Astrocyte (in vitro differentiated cells and primary cell): Measurements from ENCODE around the gene PCBP3. TPM values are rescaled to one million over a fixed set of nuclear protein-coding genes. Genes with fewer than 3 reads are reported as not detected.

Experiments used
- DNase-seq: peaks from one replicate; pipeline ENCODE4 v3.0.0-alpha.2; 2010; ENCODE audit warnings: low read depth
- FAIRE-seq: peaks from 2 replicates; lab custom pipeline; 2011; peaks lifted over from hg19 to GRCh38; lab: Jason Lieb, UNC
- H2AFZ ChIP-seq: 2 replicates; pipeline ENCODE4 v1.6.0; 2012; ENCODE audit warnings: low read depth, low read length, inconsistent platforms
- H3K27ac ChIP-seq: 2 replicates; pipeline ENCODE4 v1.5.1; 2011; ENCODE audit warnings: low read depth, low read length, inconsistent platforms
- H3K27me3 ChIP-seq: 2 replicates; pipeline ENCODE4 v1.6.0; 2011; ENCODE audit warnings: low read length, inconsistent platforms; ENCODE audit not compliant: insufficient read depth
- H3K36me3 ChIP-seq: 2 replicates; pipeline ENCODE4 v1.5.1; 2011; ENCODE audit warnings: low read length, inconsistent platforms; ENCODE audit not compliant: insufficient read depth
- H3K4me1 ChIP-seq: 2 replicates; pipeline ENCODE4 v1.5.1; 2011; ENCODE audit warnings: low read length, inconsistent platforms; ENCODE audit not compliant: insufficient read depth
- H3K4me2 ChIP-seq: 2 replicates; pipeline ENCODE4 v1.6.0; 2012; ENCODE audit warnings: low read length, inconsistent platforms
- H3K4me3 ChIP-seq: 2 replicates; pipeline ENCODE4 v1.5.1; 2011; ENCODE audit warnings: low read depth, mild to moderate bottlenecking, low read length, inconsistent platforms; ENCODE audit not compliant: insufficient read depth
- H3K79me2 ChIP-seq: 2 replicates; pipeline ENCODE4 v1.6.0; 2012; ENCODE audit warnings: mild to moderate bottlenecking, low read length, inconsistent platforms; ENCODE audit not compliant: insufficient read depth
- H3K9ac ChIP-seq: 2 replicates; pipeline ENCODE4 v1.6.0; 2012; ENCODE audit warnings: mild to moderate bottlenecking, low read length, inconsistent platforms
- H3K9me3 ChIP-seq: 2 replicates; pipeline ENCODE4 v1.5.1; 2012; ENCODE audit warnings: low read depth, mild to moderate bottlenecking, low read length, inconsistent platforms; ENCODE audit not compliant: insufficient read depth
- H4K20me1 ChIP-seq: 2 replicates; pipeline ENCODE4 v1.6.0; 2012; ENCODE audit warnings: low read length, inconsistent platforms; ENCODE audit not compliant: insufficient read depth
- H3K27ac Mint-ChIP-seq: one replicate; pipeline ENCODE4 v1.8.0; 2021; ENCODE audit warnings: mild to moderate bottlenecking, mixed read lengths; ENCODE audit not compliant: unreplicated experiment
- H3K27me3 Mint-ChIP-seq: one replicate; pipeline ENCODE4 v1.8.0; 2021; ENCODE audit warnings: low read depth, mixed read lengths; ENCODE audit not compliant: unreplicated experiment
- H3K36me3 Mint-ChIP-seq: one replicate; pipeline ENCODE4 v1.8.0; 2021; ENCODE audit warnings: low read depth, mixed read lengths; ENCODE audit not compliant: unreplicated experiment
- H3K4me1 Mint-ChIP-seq: one replicate; pipeline ENCODE4 v1.8.0; 2021; ENCODE audit warnings: low read depth, mixed read lengths; ENCODE audit not compliant: unreplicated experiment
- H3K4me3 Mint-ChIP-seq: one replicate; pipeline ENCODE4 v1.8.0; 2021; ENCODE audit warnings: mild to moderate bottlenecking, moderate library complexity, mixed read lengths; ENCODE audit not compliant: unreplicated experiment
- H3K9me3 Mint-ChIP-seq: one replicate; pipeline ENCODE4 v1.8.0; 2021; ENCODE audit warnings: mild to moderate bottlenecking, mixed read lengths; ENCODE audit not compliant: unreplicated experiment
- CTCF ChIP-seq: IDR thresholded peaks from 2 replicates; pipeline ENCODE4 v1.5.1; 2011; ENCODE audit warnings: low read depth, mild to moderate bottlenecking, inconsistent platforms, low read length, moderate library complexity; ENCODE audit not compliant: insufficient read depth
- EZH2 ChIP-seq: IDR thresholded peaks from 2 replicates; pipeline ENCODE4 v1.6.1; 2012; ENCODE audit warnings: mild to moderate bottlenecking, low read length, inconsistent platforms; ENCODE audit not compliant: insufficient read depth
- total RNA-seq: library from RNA; stranded (reverse); gene quantifications from 2 replicates; pipeline ENCODE4 v1.2.1, GENCODE V29; 2021

The PCBP3 gene
- total RNA-seq, 1 donor from 2014 or later, result 1.8 TPM

- H3K9ac ChIP-seq, result no peak overlapping the region
- no peaks in the 10 kb centered on the region for H4K20me1 ChIP-seq
- Mint-ChIP-seq H3K27ac (no peak overlapping the region), H3K9me3 (peaks cover 4% of the 10 kb centered on the region), H3K4me3 (no peak overlapping the region), H3K27me3 (peaks cover 49% of the 10 kb centered on the region), H3K36me3 (no peaks in the 10 kb centered on the region), H3K4me1 (peaks cover 6% of the 10 kb centered on the region)
- H3K4me3 ChIP-seq, result no peak overlapping the region
- H3K27ac ChIP-seq, result no peak overlapping the region
- H3K79me2 ChIP-seq, result no peaks in the 10 kb centered on the region
- H2AFZ ChIP-seq, result no peak overlapping the region
- FAIRE-seq, result no peak
- no peaks in the 10 kb centered on the region for H3K36me3 ChIP-seq
- no peak overlapping the region for H3K4me2 ChIP-seq
- H3K27me3 ChIP-seq, result peaks cover 11% of the 10 kb centered on the region
- H3K9me3 ChIP-seq, result peaks cover 2% of the 10 kb centered on the region
- no peak for DNase-seq
- H3K4me1 ChIP-seq, result peaks cover 17% of the 10 kb centered on the region
- TF ChIP-seq CTCF, result no peak
- TF ChIP-seq EZH2, result no peak
Measured at GRCh38 chr21:45613396-45613795, 30.1 kb upstream of the PCBP3 start.

DNA sequence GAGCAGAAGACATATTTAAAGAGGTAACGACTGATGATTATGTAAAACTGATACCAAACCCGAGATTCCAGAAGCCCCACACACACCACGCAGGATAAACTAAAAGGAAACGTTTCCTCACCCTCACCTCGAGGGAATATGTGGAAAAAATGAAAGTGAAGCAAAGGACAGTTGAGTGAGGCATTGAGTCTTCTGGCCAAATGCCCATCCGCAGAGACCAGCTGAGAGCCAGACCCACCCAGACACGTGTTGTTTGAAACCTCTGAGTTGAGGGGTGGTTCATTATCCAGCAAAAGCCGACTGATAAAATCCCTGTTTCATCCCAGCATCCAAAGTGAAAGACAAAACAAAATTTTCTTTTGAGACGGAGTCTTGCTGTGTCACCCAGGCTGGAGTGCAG, 29.6 kb upstream of the PCBP3 start:
- Histone ChIP-seq H3K4me3 (no peak overlapping the region), H3K79me2 (no peaks in the 10 kb centered on the region), H3K27me3 (peaks cover 6% of the 10 kb centered on the region), H3K27ac (no peak overlapping the region), H2AFZ (no peak overlapping the region), H3K4me1 (peaks cover 17% of the 10 kb centered on the region), H3K36me3 (no peaks in the 10 kb centered on the region), H4K20me1 (no peaks in the 10 kb centered on the region), H3K9ac (no peak overlapping the region), H3K4me2 (no peak overlapping the region), H3K9me3 (peaks cover 2% of the 10 kb centered on the region)
- no peaks in the 10 kb centered on the region for H3K36me3 Mint-ChIP-seq
- TF ChIP-seq CTCF (no peak), EZH2 (no peak)
- DNase-seq, result no peak
- peaks cover 6% of the 10 kb centered on the region for H3K4me1 Mint-ChIP-seq
- H3K4me3 Mint-ChIP-seq, result no peak overlapping the region
- H3K27me3 Mint-ChIP-seq, result peaks cover 45% of the 10 kb centered on the region
- no peaks in the 10 kb centered on the region for H3K9me3 Mint-ChIP-seq
- FAIRE-seq, result no peak
- H3K27ac Mint-ChIP-seq, result no peak overlapping the region

DNA sequence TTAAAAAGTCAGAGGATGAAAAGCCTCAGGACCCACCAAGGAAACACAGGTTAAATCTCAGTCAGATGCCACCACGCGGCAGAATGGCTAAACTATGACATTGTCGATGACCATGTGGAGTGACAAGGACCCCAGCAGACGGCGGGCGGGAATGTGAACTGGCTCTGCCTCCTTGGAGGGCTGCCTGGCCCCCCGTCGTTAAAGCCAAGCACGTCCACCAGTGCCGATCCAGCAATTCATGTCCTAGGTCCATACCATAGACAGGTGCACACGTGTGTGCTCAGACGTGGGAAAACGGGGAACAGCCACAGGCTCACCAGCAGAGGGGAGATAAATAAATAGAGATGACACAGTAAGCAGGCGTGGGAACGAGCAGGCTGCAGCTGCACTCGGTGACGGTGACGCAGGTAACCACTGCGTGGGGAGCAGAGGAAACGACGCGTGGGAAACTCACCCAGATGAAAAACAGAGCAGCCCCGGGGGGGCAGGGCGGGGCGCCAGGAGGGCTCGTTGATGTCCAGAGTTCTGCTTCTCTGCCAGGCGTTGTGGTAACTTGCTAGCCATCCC, 28.3 kb upstream of the PCBP3 start:
- Mint-ChIP-seq H3K27ac (no peak overlapping the region), H3K9me3 (peaks cover 5% of the 10 kb centered on the region), H3K4me1 (peaks cover 6% of the 10 kb centered on the region), H3K36me3 (no peaks in the 10 kb centered on the region), H3K4me3 (no peak overlapping the region), H3K27me3 (peaks cover 53% of the 10 kb centered on the region)
- H3K27me3 ChIP-seq, result peaks cover 8% of the 10 kb centered on the region
- no peak overlapping the region for H3K27ac ChIP-seq
- DNase-seq, result peak; percentile 45
- H2AFZ ChIP-seq, result no peak overlapping the region
- H3K9me3 ChIP-seq, result peaks cover 5% of the 10 kb centered on the region
- no peak for TF ChIP-seq EZH2
- no peak for TF ChIP-seq CTCF
- no peak overlapping the region for H3K4me3 ChIP-seq
- peaks cover 17% of the 10 kb centered on the region for H3K4me1 ChIP-seq
- H4K20me1 ChIP-seq, result no peaks in the 10 kb centered on the region
- no peaks in the 10 kb centered on the region for H3K79me2 ChIP-seq
- no peaks in the 10 kb centered on the region for H3K36me3 ChIP-seq
- FAIRE-seq, result no peak
- H3K9ac ChIP-seq, result peak overlapping the region; percentile 48
- no peak overlapping the region for H3K4me2 ChIP-seq
